ENCODE results near the gene B3GNT9. TPM values are rescaled to one million over a fixed set of nuclear protein-coding genes. Genes with fewer than 3 reads are reported as not detected.
A peak's percentile ranks its signal among the peaks of the same experiment; 100 is the strongest.

Gene B3GNT9
- total and polyA plus RNA-seq, 3 donors from 2014 or later = 18.0 to 24.6 (median 18.6) TPM

DNA sequence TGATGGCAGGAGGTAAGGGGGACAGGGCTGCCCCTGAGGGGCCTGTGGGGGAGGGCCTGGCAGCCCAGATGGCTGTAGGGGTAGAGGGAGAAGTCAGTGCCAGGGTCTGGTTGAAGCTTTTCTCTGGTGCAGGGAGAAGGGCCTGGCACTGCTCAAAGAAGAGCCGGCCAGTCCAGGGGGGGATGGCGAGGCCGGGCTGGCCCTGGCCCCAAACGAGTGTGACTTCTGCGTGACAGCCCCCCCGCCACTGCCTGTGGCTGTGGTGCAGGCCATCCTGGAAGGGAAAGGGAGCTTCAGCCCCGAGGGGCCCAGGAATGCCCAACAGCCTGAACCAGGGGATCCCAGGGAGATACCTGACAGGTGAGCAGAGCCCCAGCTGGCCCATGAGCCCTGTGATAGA lies 16.8 kb upstream of the B3GNT9 start:
- 89 to 100% methylated on average over 3 to 6 of the region's 7 CpGs for WGBS, 2 donors
- peaks cover 31% of the 10 kb centered on the region for H3K4me1 ChIP-seq
- no peaks in the 10 kb centered on the region for H3K27me3 ChIP-seq
- no peaks in the 10 kb centered on the region for H3K9me3 ChIP-seq
- H3K4me3 ChIP-seq = no peak overlapping the region
- TF ChIP-seq CTCF (IDR thresholded peaks at IDR 0.05) = no peak
- no peak for DNase-seq
- no peak overlapping the region for H3K27ac ChIP-seq
- intact Hi-C loops (cut with DNase I; ENCODE audit: low total_unique reads) = no loop called here
- H3K36me3 ChIP-seq (ENCODE audit: low read depth, missing control alignments) = no peaks in the 10 kb centered on the region

- Histone ChIP-seq H3K9me3 (no peaks in the 10 kb centered on the region), H3K4me1 (peaks cover 31% of the 10 kb centered on the region), H3K4me3 (no peak overlapping the region), H3K27me3 (no peaks in the 10 kb centered on the region), H3K27ac (no peak overlapping the region), H3K36me3 (ENCODE audit: low read depth, missing control alignments) (no peaks in the 10 kb centered on the region)
- 81 to 84% methylated on average over 4 to 5 of the region's 5 CpGs for WGBS, 2 donors
- DNase-seq = no peak
- TF ChIP-seq POLR2A (IDR thresholded peaks at IDR 0.05) (no peak), CTCF (IDR thresholded peaks at IDR 0.05) (no peak)
- intact Hi-C loops (cut with DNase I; ENCODE audit: low total_unique reads) = no loop called here
Measured at GRCh38 chr16:67166598-67167168, 15.9 kb upstream of the B3GNT9 start.

GRCh38 chr16:67166110-67166547 lies 15.3 kb upstream of the B3GNT9 start:
- intact Hi-C loops (cut with DNase I; ENCODE audit: low total_unique reads) = no loop called here
- H3K4me3 ChIP-seq = no peak overlapping the region
- H3K4me1 ChIP-seq = peaks cover 32% of the 10 kb centered on the region
- H3K27me3 ChIP-seq = no peaks in the 10 kb centered on the region
- no peaks in the 10 kb centered on the region for H3K9me3 ChIP-seq
- H3K27ac ChIP-seq = no peak overlapping the region
- 42 to 62% methylated on average over 6 to 18 of the region's 18 CpGs for WGBS, 2 donors
- no peak for TF ChIP-seq CTCF (IDR thresholded peaks at IDR 0.05)
- no peak for TF ChIP-seq POLR2A (IDR thresholded peaks at IDR 0.05)
- no peak for DNase-seq
- H3K36me3 ChIP-seq (ENCODE audit: low read depth, missing control alignments) = no peaks in the 10 kb centered on the region

- no peak for TF ChIP-seq CTCF (IDR thresholded peaks at IDR 0.05)
- no peak for TF ChIP-seq POLR2A (IDR thresholded peaks at IDR 0.05)
- Histone ChIP-seq H3K4me3 (peak overlapping the region; percentile 33 to 55), H3K27me3 (no peaks in the 10 kb centered on the region), H3K27ac (peak overlapping the region; percentile 80 to 82), H3K4me1 (peaks cover 27% of the 10 kb centered on the region), H3K36me3 (ENCODE audit: low read depth, missing control alignments) (no peaks in the 10 kb centered on the region), H3K9me3 (no peaks in the 10 kb centered on the region)
- 39 to 44% methylated on average over 15 to 81 of the region's 85 CpGs for WGBS, 2 donors
- intact Hi-C loops (cut with DNase I; ENCODE audit: low total_unique reads) = no loop called here
- DNase-seq = no peak
Measured at GRCh38 chr16:67165121-67166078, 14.6 kb upstream of the B3GNT9 start.

Measured in testis (tissue), 3 donors.